ENCODE data around the gene VSX2.

- TF ChIP-seq BHLHE40 (IDR thresholded peaks at IDR 0.05; ENCODE audit: low read depth, low read length) (no peak), CTCF (IDR thresholded peaks at IDR 0.05) (no peak), POLR2A (IDR thresholded peaks at IDR 0.05; ENCODE audit: low read length) (no peak), RNF2 (IDR thresholded peaks at IDR 0.05; ENCODE audit: borderline replicate concordance, low read depth) (no peak), RFX5 (IDR thresholded peaks at IDR 0.05) (no peak), CEBPB (IDR thresholded peaks at IDR 0.05) (no peak), REST (IDR thresholded peaks at IDR 0.05) (no peak), HOXA7 (CRISPR knock-in tag; IDR thresholded peaks at IDR 0.05) (no peak), RAD21 (conservative IDR thresholded peaks at IDR 0.05 in 1 of 2, IDR thresholded peaks at IDR 0.05 in 1 of 2) (no peak), E2F6 (IDR thresholded peaks at IDR 0.05; ENCODE audit: borderline replicate concordance, low read depth) (no peak), PHF8 (IDR thresholded peaks at IDR 0.05; ENCODE audit: borderline replicate concordance, low read depth) (no peak)
Observed at GRCh38 chr14:74292061-74292460, 52.8 kb downstream of the VSX2 start.

All from A549 (cell line).